ENCODE data around the gene LRRK2.

Gene LRRK2

GRCh38 chr12:40194846-40195245 is 30.0 kb upstream of the LRRK2 start:
- Histone ChIP-seq H3K36me3 (ENCODE audit: insufficient read depth, low read length) (no peaks in the 10 kb centered on the region), H2AFZ (ENCODE audit: low read depth, low read length) (no peak overlapping the region), H3K4me1 (ENCODE audit: insufficient read depth, low read length) (no peaks in the 10 kb centered on the region), H3K27ac (ENCODE audit: low read length) (no peak overlapping the region), H3K4me2 (ENCODE audit: insufficient read depth, low read length) (no peak overlapping the region), H3K27me3 (ENCODE audit: insufficient read depth, low read length, poor library complexity) (no peaks in the 10 kb centered on the region), H3K9ac (ENCODE audit: low read depth, low read length) (no peak overlapping the region), H3K79me2 (ENCODE audit: insufficient read depth, low read length) (no peaks in the 10 kb centered on the region), H3K4me3 (ENCODE audit: low read depth in 1 of 2, low read length in 2 of 2) (no peak overlapping the region), H4K20me1 (ENCODE audit: insufficient read depth, low read length) (no peaks in the 10 kb centered on the region), H3K9me3 (ENCODE audit: insufficient read depth, low read length, severe bottlenecking) (no peaks in the 10 kb centered on the region)
- DNase-seq, result no peak
- ATAC-seq (ENCODE audit: insufficient read depth, low read depth), result no peak
- TF ChIP-seq EZH2 (IDR thresholded peaks at IDR 0.05; ENCODE audit: borderline replicate concordance, low read depth, low read length, severe bottlenecking), result no peak
- TF ChIP-seq, protein P1, sequence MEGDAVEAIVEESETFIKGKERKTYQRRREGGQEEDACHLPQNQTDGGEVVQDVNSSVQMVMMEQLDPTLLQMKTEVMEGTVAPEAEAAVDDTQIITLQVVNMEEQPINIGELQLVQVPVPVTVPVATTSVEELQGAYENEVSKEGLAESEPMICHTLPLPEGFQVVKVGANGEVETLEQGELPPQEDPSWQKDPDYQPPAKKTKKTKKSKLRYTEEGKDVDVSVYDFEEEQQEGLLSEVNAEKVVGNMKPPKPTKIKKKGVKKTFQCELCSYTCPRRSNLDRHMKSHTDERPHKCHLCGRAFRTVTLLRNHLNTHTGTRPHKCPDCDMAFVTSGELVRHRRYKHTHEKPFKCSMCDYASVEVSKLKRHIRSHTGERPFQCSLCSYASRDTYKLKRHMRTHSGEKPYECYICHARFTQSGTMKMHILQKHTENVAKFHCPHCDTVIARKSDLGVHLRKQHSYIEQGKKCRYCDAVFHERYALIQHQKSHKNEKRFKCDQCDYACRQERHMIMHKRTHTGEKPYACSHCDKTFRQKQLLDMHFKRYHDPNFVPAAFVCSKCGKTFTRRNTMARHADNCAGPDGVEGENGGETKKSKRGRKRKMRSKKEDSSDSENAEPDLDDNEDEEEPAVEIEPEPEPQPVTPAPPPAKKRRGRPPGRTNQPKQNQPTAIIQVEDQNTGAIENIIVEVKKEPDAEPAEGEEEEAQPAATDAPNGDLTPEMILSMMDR (IDR thresholded peaks at IDR 0.05; ENCODE audit: borderline replicate concordance, extremely low read depth, low read length, poor library complexity, severe bottlenecking), result no peak

GRCh38 chr12:40197590-40197989 is 27.2 kb upstream of the LRRK2 start:
- Histone ChIP-seq H3K9ac (ENCODE audit: low read depth, low read length) (no peak overlapping the region), H2AFZ (ENCODE audit: low read depth, low read length) (no peak overlapping the region), H3K9me3 (ENCODE audit: insufficient read depth, low read length, severe bottlenecking) (no peaks in the 10 kb centered on the region), H3K79me2 (ENCODE audit: insufficient read depth, low read length) (no peaks in the 10 kb centered on the region), H3K27ac (ENCODE audit: low read length) (no peak overlapping the region), H3K36me3 (ENCODE audit: insufficient read depth, low read length) (no peaks in the 10 kb centered on the region), H4K20me1 (ENCODE audit: insufficient read depth, low read length) (no peaks in the 10 kb centered on the region), H3K27me3 (ENCODE audit: insufficient read depth, low read length, poor library complexity) (no peaks in the 10 kb centered on the region), H3K4me1 (ENCODE audit: insufficient read depth, low read length) (no peaks in the 10 kb centered on the region), H3K4me2 (ENCODE audit: insufficient read depth, low read length) (no peak overlapping the region), H3K4me3 (ENCODE audit: low read depth in 1 of 2, low read length in 2 of 2) (no peak overlapping the region)
- no peak for TF ChIP-seq EZH2 (IDR thresholded peaks at IDR 0.05; ENCODE audit: borderline replicate concordance, low read depth, low read length, severe bottlenecking)
- TF ChIP-seq, protein P1 (IDR thresholded peaks at IDR 0.05; ENCODE audit: borderline replicate concordance, extremely low read depth, low read length, poor library complexity, severe bottlenecking), result no peak
- no peak for DNase-seq
- ATAC-seq (ENCODE audit: insufficient read depth, low read depth), result no peak

DNA sequence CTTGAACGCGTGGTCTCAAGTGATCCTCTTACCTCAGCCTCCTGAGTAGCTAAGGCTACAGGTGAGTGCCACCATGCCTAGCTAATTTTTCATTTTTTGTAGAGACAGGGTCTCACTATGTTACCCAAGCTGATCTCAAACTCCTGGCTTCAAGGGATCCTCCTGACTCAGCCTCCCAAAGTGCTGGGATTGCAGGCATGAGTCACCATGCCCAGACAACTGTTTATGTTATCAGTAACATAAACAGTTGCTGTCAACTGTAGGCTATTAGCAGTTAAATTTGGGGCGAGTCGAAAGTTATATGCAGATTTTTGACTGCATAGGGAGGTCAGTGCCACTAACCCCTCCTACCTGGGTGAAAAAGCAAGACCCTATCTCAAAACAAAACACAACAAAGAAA is 26.2 kb upstream of the LRRK2 start:
- no peak overlapping the region for H3K4me2 ChIP-seq (ENCODE audit: insufficient read depth, low read length)
- no peak for ATAC-seq (ENCODE audit: insufficient read depth, low read depth)
- TF ChIP-seq, protein P1 (IDR thresholded peaks at IDR 0.05; ENCODE audit: borderline replicate concordance, extremely low read depth, low read length, poor library complexity, severe bottlenecking), result no peak
- no peak for TF ChIP-seq EZH2 (IDR thresholded peaks at IDR 0.05; ENCODE audit: borderline replicate concordance, low read depth, low read length, severe bottlenecking)

More for the DNA sequence above, 26.2 kb upstream of the LRRK2 start:
- no peaks in the 10 kb centered on the region for H3K79me2 ChIP-seq (ENCODE audit: insufficient read depth, low read length)
- no peaks in the 10 kb centered on the region for H3K4me1 ChIP-seq (ENCODE audit: insufficient read depth, low read length)
- no peaks in the 10 kb centered on the region for H3K27me3 ChIP-seq (ENCODE audit: insufficient read depth, low read length, poor library complexity)
- no peak for DNase-seq
- no peaks in the 10 kb centered on the region for H3K9me3 ChIP-seq (ENCODE audit: insufficient read depth, low read length, severe bottlenecking)
- no peak overlapping the region for H3K27ac ChIP-seq (ENCODE audit: low read length)
- no peak overlapping the region for H3K4me3 ChIP-seq (ENCODE audit: low read depth in 1 of 2, low read length in 2 of 2)
- H3K36me3 ChIP-seq (ENCODE audit: insufficient read depth, low read length), result no peaks in the 10 kb centered on the region
- H2AFZ ChIP-seq (ENCODE audit: low read depth, low read length), result no peak overlapping the region
- no peaks in the 10 kb centered on the region for H4K20me1 ChIP-seq (ENCODE audit: insufficient read depth, low read length)
- H3K9ac ChIP-seq (ENCODE audit: low read depth, low read length), result no peak overlapping the region
